GM12891 (cell line): ENCODE measurements around the gene CELSR3.

Experiments used
- PAX5 ChIP-seq: IDR thresholded peaks from 2 replicates; pipeline ENCODE4 v1.6.1; 2011; ENCODE audit warnings: low read length, moderate library complexity, mild to moderate bottlenecking; ENCODE audit not compliant: insufficient read depth, severe bottlenecking
- POLR2A ChIP-seq: IDR thresholded peaks from 2 replicates; pipeline ENCODE4 v1.6.1; 2011; ENCODE audit warnings: low read depth, low read length, control low read depth
- POLR2AphosphoS5 ChIP-seq: IDR thresholded peaks from 2 replicates; pipeline ENCODE4 v1.6.1; 2011; ENCODE audit warnings: low read depth, low read length, control low read depth

GRCh38 chr3:48633743-48634142 is 28.9 kb downstream of the CELSR3 start:
- TF ChIP-seq POLR2A = no peak
- no peak for TF ChIP-seq POLR2AphosphoS5
- TF ChIP-seq PAX5 = no peak
